ENCODE results near the gene HHLA2.
"Not testable (repeated sequence)": the region's sequence is repeated elsewhere in the genome, so short reads cannot be mapped to it uniquely, and the experiment has no call there.

GRCh38 chr3:108288193-108288592, 8.2 kb upstream of the HHLA2 start:
- not testable (repeated sequence) for TF ChIP-seq POLR2A, CTCF (IDR thresholded peaks at IDR 0.05)

Data from heart left ventricle (tissue), 13 donors.